ENCODE data around the gene ZDHHC6.

DNA sequence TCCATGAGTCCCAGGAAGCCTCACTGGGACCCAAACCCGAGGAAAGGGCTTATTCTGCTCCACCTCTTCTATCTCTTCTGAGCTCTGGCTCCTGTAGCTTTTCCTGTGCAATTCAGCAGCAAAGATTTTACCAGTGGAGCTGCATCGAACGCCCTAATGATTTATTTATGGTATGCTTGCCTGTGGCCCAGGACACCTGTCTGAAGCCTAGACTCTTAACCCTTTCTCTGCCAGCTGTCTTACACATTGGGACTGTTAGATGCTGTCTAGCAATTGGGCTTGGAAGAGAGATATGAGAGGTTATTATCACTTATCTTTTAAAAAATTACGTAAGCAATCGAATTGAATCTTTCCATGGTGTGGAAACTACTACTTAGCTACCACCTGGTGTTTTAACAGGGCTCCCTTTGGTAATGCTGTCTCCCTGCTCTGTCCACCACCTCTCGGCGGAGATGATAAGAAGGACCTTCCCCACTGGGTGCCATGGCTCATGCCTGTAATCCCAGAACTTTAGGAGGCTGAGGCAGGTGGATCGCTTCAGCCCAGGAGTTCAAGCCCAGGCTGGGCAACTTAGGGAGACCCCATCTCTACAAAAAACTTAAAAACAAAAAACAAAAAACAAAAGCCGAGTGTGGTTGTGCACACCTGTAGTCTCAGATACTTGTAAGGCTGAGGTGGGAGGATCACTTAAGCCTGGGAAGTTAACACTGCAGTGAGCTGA is 64.0 kb downstream of the ZDHHC6 start:
- TF ChIP-seq TARDBP (IDR thresholded peaks at IDR 0.05) (no peak), L3MBTL2 (conservative IDR thresholded peaks at IDR 0.05) (no peak), FOXK2 (IDR thresholded peaks at IDR 0.05) (no peak), FOXM1 (IDR thresholded peaks at IDR 0.05; ENCODE audit: borderline replicate concordance) (no peak), HDGF (IDR thresholded peaks at IDR 0.05; ENCODE audit: borderline replicate concordance) (no peak), SUZ12 (IDR thresholded peaks at IDR 0.05) (no peak), BHLHE40 (IDR thresholded peaks at IDR 0.05; ENCODE audit: borderline replicate concordance) (no peak), SP1 (IDR thresholded peaks at IDR 0.05) (no peak), ELF4 (IDR thresholded peaks at IDR 0.05) (no peak), CTBP1 (IDR thresholded peaks at IDR 0.05; ENCODE audit: borderline replicate concordance) (no peak), NFRKB (IDR thresholded peaks at IDR 0.05) (no peak), FOXA1 (IDR thresholded peaks at IDR 0.05) (no peak), ZNF384 (IDR thresholded peaks at IDR 0.05) (no peak)
- TF ChIP-seq, protein P1, sequence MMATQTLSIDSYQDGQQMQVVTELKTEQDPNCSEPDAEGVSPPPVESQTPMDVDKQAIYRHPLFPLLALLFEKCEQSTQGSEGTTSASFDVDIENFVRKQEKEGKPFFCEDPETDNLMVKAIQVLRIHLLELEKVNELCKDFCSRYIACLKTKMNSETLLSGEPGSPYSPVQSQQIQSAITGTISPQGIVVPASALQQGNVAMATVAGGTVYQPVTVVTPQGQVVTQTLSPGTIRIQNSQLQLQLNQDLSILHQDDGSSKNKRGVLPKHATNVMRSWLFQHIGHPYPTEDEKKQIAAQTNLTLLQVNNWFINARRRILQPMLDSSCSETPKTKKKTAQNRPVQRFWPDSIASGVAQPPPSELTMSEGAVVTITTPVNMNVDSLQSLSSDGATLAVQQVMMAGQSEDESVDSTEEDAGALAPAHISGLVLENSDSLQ (IDR thresholded peaks at IDR 0.05), result no peak

Data from HEK293T (cell line).